ENCODE data around the gene ATP8A2.

- TF ChIP-seq CTCF (conservative IDR thresholded peaks at IDR 0.05; ENCODE audit: low read length) (no peak), EZH2phosphoT487 (IDR thresholded peaks at IDR 0.05; ENCODE audit: borderline replicate concordance, low read depth, low read length) (no peak)
Measured at GRCh38 chr13:25987987-25988386, 616.2 kb downstream of the ATP8A2 start.

All from OCI-LY7 (cell line).